ENCODE measurements around the gene MTHFD1L.
"Not testable (repeated sequence)": the region's sequence is repeated elsewhere in the genome, so short reads cannot be mapped to it uniquely, and the experiment has no call there.

MTHFD1L gene

GRCh38 chr6:151109361-151109760, 243.9 kb downstream of the MTHFD1L start:
- no peak for TF ChIP-seq CTCF (IDR thresholded peaks at IDR 0.05)
- Histone ChIP-seq H3K36me3 (no peaks in the 10 kb centered on the region), H3K27ac (no peak overlapping the region), H3K4me3 (ENCODE audit: low read depth in 1 of 2, low read length in 1 of 2) (no peak overlapping the region), H3K4me1 (ENCODE audit: control insufficient read depth in 1 of 2, insufficient read depth in 1 of 2, low read depth in 1 of 2, low read length in 1 of 2) (no peaks in the 10 kb centered on the region), H3K9me3 (no peaks in the 10 kb centered on the region), H3K27me3 (no peaks in the 10 kb centered on the region)

GRCh38 chr6:151109869-151110575, 244.5 kb downstream of the MTHFD1L start:
- H3K27ac ChIP-seq, result no peak overlapping the region
- TF ChIP-seq CTCF (IDR thresholded peaks at IDR 0.05), result no peak
- no peaks in the 10 kb centered on the region for H3K4me1 ChIP-seq (ENCODE audit: control insufficient read depth in 1 of 2, insufficient read depth in 1 of 2, low read depth in 1 of 2, low read length in 1 of 2)
- H3K27me3 ChIP-seq, result no peaks in the 10 kb centered on the region
- H3K9me3 ChIP-seq, result no peaks in the 10 kb centered on the region
- no peaks in the 10 kb centered on the region for H3K36me3 ChIP-seq
- H3K4me3 ChIP-seq (ENCODE audit: low read depth in 1 of 2, low read length in 1 of 2), result no peak overlapping the region

- Histone ChIP-seq H3K4me1 (ENCODE audit: control insufficient read depth in 1 of 2, insufficient read depth in 1 of 2, low read depth in 1 of 2, low read length in 1 of 2) (no peaks in the 10 kb centered on the region), H3K4me3 (ENCODE audit: low read depth in 1 of 2, low read length in 1 of 2) (no peak overlapping the region), H3K36me3 (no peaks in the 10 kb centered on the region), H3K27me3 (no peaks in the 10 kb centered on the region), H3K27ac (no peak overlapping the region), H3K9me3 (no peaks in the 10 kb centered on the region)
- TF ChIP-seq CTCF (IDR thresholded peaks at IDR 0.05), result no peak
Measured at GRCh38 chr6:151110576-151110905, 245.0 kb downstream of the MTHFD1L start.

- H3K27me3 ChIP-seq, result no peaks in the 10 kb centered on the region
- no peak for TF ChIP-seq CTCF (IDR thresholded peaks at IDR 0.05)
- H3K4me3 ChIP-seq (ENCODE audit: low read depth in 1 of 2, low read length in 1 of 2), result no peak overlapping the region
- H3K27ac ChIP-seq, result no peak overlapping the region
- H3K9me3 ChIP-seq, result no peaks in the 10 kb centered on the region
- no peaks in the 10 kb centered on the region for H3K36me3 ChIP-seq
- H3K4me1 ChIP-seq (ENCODE audit: control insufficient read depth in 1 of 2, insufficient read depth in 1 of 2, low read depth in 1 of 2, low read length in 1 of 2), result no peaks in the 10 kb centered on the region
Measured at GRCh38 chr6:151111670-151112069, 246.2 kb downstream of the MTHFD1L start.

- no peaks in the 10 kb centered on the region for H3K9me3 ChIP-seq
- H3K27ac ChIP-seq, result no peak overlapping the region
- TF ChIP-seq CTCF (IDR thresholded peaks at IDR 0.05), result no peak
- no peaks in the 10 kb centered on the region for H3K36me3 ChIP-seq
- no peaks in the 10 kb centered on the region for H3K27me3 ChIP-seq
- H3K4me3 ChIP-seq (ENCODE audit: low read depth in 1 of 2, low read length in 1 of 2), result no peak overlapping the region
- H3K4me1 ChIP-seq (ENCODE audit: control insufficient read depth in 1 of 2, insufficient read depth in 1 of 2, low read depth in 1 of 2, low read length in 1 of 2), result no peaks in the 10 kb centered on the region
Measured at GRCh38 chr6:151112130-151112529, 246.6 kb downstream of the MTHFD1L start.

GRCh38 chr6:151112884-151113283, 247.4 kb downstream of the MTHFD1L start:
- not testable (repeated sequence) for H3K27ac ChIP-seq; H3K36me3 ChIP-seq; H3K4me3 ChIP-seq (ENCODE audit: low read depth in 1 of 2, low read length in 1 of 2); H3K9me3 ChIP-seq; H3K27me3 ChIP-seq; H3K4me1 ChIP-seq (ENCODE audit: control insufficient read depth in 1 of 2, insufficient read depth in 1 of 2, low read depth in 1 of 2, low read length in 1 of 2)

Data from neutrophil (primary cell).